Mesendoderm (in vitro differentiated cells): ENCODE data around the gene FBP2.
"Not testable (repeated sequence)": the region's sequence is repeated elsewhere in the genome, so short reads cannot be mapped to it uniquely, and the experiment has no call there.

Source experiments
- DNase-seq: peaks from one replicate; pipeline ENCODE4 v3.0.0; 2013
- H2AK5ac ChIP-seq: 2 replicates; pipeline ENCODE4 v1.6.1; 2013; ENCODE audit warnings: low read length, inconsistent platforms
- H2BK120ac ChIP-seq: 2 replicates; pipeline ENCODE4 v1.6.1; 2013; ENCODE audit warnings: low read depth, mild to moderate bottlenecking, low read length, moderate library complexity, mixed read lengths
- H2BK15ac ChIP-seq: replicated peaks from 2 replicates; pipeline ENCODE4 v1.6.1; 2013; ENCODE audit warnings: low read depth, mild to moderate bottlenecking, moderate library complexity
- H2BK5ac ChIP-seq: 2 replicates; pipeline ENCODE4 v1.6.1; 2013; ENCODE audit warnings: low read length, inconsistent platforms
- H3K18ac ChIP-seq: 2 replicates; pipeline ENCODE4 v1.6.1; 2013; ENCODE audit warnings: mild to moderate bottlenecking, low read length, mixed read lengths
- H3K23ac ChIP-seq: one replicate; pipeline ENCODE4 v1.6.1; 2013; ENCODE audit warnings: low read length
- H3K27ac ChIP-seq: 2 replicates; pipeline ENCODE4 v1.5.1; 2013; ENCODE audit warnings: low read depth, mild to moderate bottlenecking, inconsistent platforms, low read length, moderate library complexity
- H3K27me3 ChIP-seq: 2 replicates; pipeline ENCODE4 v1.6.1; 2013; ENCODE audit warnings: low read length, control low read depth, mild to moderate bottlenecking, inconsistent platforms; ENCODE audit not compliant: insufficient read depth, poor library complexity
- H3K36me3 ChIP-seq: 2 replicates; pipeline ENCODE4 v1.6.1; 2013; ENCODE audit warnings: low read length, inconsistent platforms; ENCODE audit not compliant: control insufficient read depth, insufficient read depth
- H3K4ac ChIP-seq: one replicate; pipeline ENCODE4 v1.6.1; 2013; ENCODE audit warnings: low read depth, mild to moderate bottlenecking, low read length, moderate library complexity
- H3K4me1 ChIP-seq: 2 replicates; pipeline ENCODE4 v1.6.1; 2013; ENCODE audit warnings: low read depth, low read length, inconsistent platforms; ENCODE audit not compliant: control insufficient read depth
- H3K4me2 ChIP-seq: 2 replicates; pipeline ENCODE4 v1.6.1; 2013; ENCODE audit warnings: low read length
- H3K4me3 ChIP-seq: 2 replicates; pipeline ENCODE4 v1.5.1; 2013; ENCODE audit warnings: mild to moderate bottlenecking, low read length
- H3K56ac ChIP-seq: one replicate; pipeline ENCODE4 v1.6.1; 2013; ENCODE audit warnings: low read length
- H3K79me1 ChIP-seq: 2 replicates; pipeline ENCODE4 v1.6.1; 2013; ENCODE audit warnings: low read length, inconsistent platforms
- H3K79me2 ChIP-seq: 2 replicates; pipeline ENCODE4 v1.6.1; 2013; ENCODE audit warnings: mild to moderate bottlenecking, low read length; ENCODE audit not compliant: control insufficient read depth, insufficient read depth
- H3K9ac ChIP-seq: 2 replicates; pipeline ENCODE4 v1.6.1; 2013; ENCODE audit warnings: low read length, inconsistent platforms
- H4K5ac ChIP-seq: one replicate; pipeline ENCODE4 v1.6.1; 2013; ENCODE audit warnings: low read length
- H4K8ac ChIP-seq: one replicate; pipeline ENCODE4 v1.6.1; 2013; ENCODE audit warnings: low read depth, mild to moderate bottlenecking, control low read depth, low read length, moderate library complexity
- WGBS: extraction: QIAGEN DNeasy Blood & Tissue Kit; methylation state at CpG from one replicate; pipeline ENCODE4 v1.1.7; 2013; ENCODE audit warnings: low lambda C conversion rate, missing lambda C conversion rate; ENCODE audit not compliant: insufficient coverage; ENCODE audit errors: extremely low coverage; 5-methylcytosine and 5-hydroxymethylcytosine counted together

FBP2 gene

DNA sequence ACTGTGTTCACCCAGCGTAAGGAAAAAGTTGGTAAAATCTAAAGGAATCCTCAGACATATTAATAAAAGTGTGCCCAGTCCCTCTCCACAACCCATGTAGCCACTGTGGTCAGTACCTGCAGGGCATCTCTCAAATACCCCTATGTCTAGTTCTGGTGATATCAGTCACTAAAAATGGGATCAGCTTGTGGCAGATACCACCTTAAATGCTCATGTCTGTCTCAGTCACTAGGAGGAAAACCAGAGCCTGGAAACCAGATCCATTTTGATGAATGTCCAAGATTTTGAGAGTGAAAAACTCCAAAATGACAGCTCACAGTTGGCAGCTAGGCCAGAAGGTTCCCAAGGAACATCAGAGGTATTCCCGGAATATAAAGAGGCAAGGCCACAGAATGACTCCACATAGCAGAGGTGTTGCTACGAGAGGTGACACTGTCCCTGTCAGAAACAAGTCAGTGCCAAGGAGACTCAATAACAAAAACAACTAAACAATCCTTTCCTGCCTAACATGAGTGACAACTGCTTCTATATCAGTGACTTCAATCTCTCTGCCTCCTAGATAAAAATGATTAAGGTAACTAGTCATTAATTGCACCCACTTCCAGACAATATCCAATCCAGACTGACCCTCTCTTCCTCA lies 25.3 kb downstream of the FBP2 start:
- no peak overlapping the region for H3K27ac ChIP-seq
- H3K79me1 ChIP-seq: no peaks in the 10 kb centered on the region
- no peak overlapping the region for H2BK5ac ChIP-seq
- H3K9ac ChIP-seq: no peak overlapping the region
- H2AK5ac ChIP-seq: no peak overlapping the region
- H3K4me1 ChIP-seq: no peaks in the 10 kb centered on the region
- H2BK15ac ChIP-seq: no peak overlapping the region
- H3K4ac ChIP-seq: no peak overlapping the region
- no CpG with 5 or more reads among the region's 3 CpGs for WGBS
- DNase-seq: no peak
- no peak overlapping the region for H3K23ac ChIP-seq
- H3K4me2 ChIP-seq: no peak overlapping the region
- H4K5ac ChIP-seq: no peak overlapping the region
- H4K8ac ChIP-seq: no peak overlapping the region
- H2BK120ac ChIP-seq: no peak overlapping the region
- no peaks in the 10 kb centered on the region for H3K27me3 ChIP-seq
- H3K18ac ChIP-seq: no peak overlapping the region
- no peak overlapping the region for H3K56ac ChIP-seq
- H3K4me3 ChIP-seq: no peak overlapping the region
- H3K79me2 ChIP-seq: no peaks in the 10 kb centered on the region
- H3K36me3 ChIP-seq: no peaks in the 10 kb centered on the region

DNA sequence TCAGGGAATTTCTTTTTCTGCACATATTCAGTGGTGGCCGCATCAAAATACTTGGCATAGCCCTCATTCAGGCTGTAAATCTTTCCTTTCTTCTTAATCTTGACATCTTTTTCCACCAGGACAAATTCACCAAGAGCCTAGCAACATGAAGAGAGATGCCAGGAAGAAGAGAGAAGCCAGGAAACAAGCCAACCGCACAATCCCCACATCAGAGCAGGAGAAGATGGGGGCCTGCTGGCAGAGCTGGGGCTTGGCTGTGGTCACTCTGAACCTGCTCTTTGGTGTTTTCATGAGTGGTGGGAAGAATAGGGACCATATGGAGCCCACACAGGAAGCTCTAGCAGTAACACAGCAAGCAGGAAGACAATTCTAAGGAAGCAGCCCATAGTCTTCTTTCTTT lies 26.4 kb downstream of the FBP2 start:
- no peak overlapping the region for H2BK5ac ChIP-seq
- H4K5ac ChIP-seq: no peak overlapping the region
- H3K18ac ChIP-seq: no peak overlapping the region
- H3K27ac ChIP-seq: no peak overlapping the region
- H2BK15ac ChIP-seq: no peak overlapping the region
- H3K79me1 ChIP-seq: no peaks in the 10 kb centered on the region
- no peak overlapping the region for H3K4me3 ChIP-seq
- H2AK5ac ChIP-seq: no peak overlapping the region
- no CpG with 5 or more reads among the region's 2 CpGs for WGBS
- H3K36me3 ChIP-seq: no peaks in the 10 kb centered on the region
- H3K9ac ChIP-seq: no peak overlapping the region
- H4K8ac ChIP-seq: no peak overlapping the region
- no peak overlapping the region for H3K4ac ChIP-seq
- no peaks in the 10 kb centered on the region for H3K4me1 ChIP-seq
- H2BK120ac ChIP-seq: no peak overlapping the region
- no peak overlapping the region for H3K56ac ChIP-seq
- no peak overlapping the region for H3K23ac ChIP-seq
- no peak overlapping the region for H3K4me2 ChIP-seq
- DNase-seq: no peak
- no peaks in the 10 kb centered on the region for H3K79me2 ChIP-seq
- H3K27me3 ChIP-seq: no peaks in the 10 kb centered on the region

DNA sequence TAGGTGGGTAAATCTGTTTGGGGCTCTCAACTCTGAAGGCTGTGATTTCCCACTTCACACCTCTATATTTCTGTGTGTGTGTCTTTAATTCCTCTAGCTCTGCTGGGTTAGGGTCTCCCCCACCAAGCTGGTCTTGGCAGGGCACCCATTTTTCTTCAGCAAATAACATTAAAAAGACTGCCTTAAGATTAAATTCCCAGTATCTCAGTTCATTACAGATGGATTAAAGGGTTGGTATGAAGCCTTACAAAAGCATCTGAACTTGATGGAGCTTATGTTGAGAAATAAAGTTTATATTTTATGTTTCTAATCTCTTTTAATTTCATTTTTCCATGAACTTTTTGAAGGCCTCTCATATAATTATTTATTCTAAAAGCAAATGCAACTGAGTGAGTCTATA lies 27.1 kb downstream of the FBP2 start:
- Histone ChIP-seq H2BK5ac (no peak overlapping the region), H3K79me2 (no peaks in the 10 kb centered on the region), H3K9ac (no peak overlapping the region), H3K4ac (no peak overlapping the region), H3K27me3 (no peaks in the 10 kb centered on the region), H3K4me1 (no peaks in the 10 kb centered on the region), H3K56ac (no peak overlapping the region), H3K4me3 (no peak overlapping the region), H3K23ac (no peak overlapping the region), H3K27ac (no peak overlapping the region), H3K36me3 (no peaks in the 10 kb centered on the region), H2BK120ac (no peak overlapping the region), H2BK15ac (no peak overlapping the region), H4K5ac (no peak overlapping the region), H4K8ac (no peak overlapping the region), H3K18ac (no peak overlapping the region), H3K4me2 (no peak overlapping the region), H2AK5ac (no peak overlapping the region), H3K79me1 (no peaks in the 10 kb centered on the region)
- DNase-seq: no peak

DNA sequence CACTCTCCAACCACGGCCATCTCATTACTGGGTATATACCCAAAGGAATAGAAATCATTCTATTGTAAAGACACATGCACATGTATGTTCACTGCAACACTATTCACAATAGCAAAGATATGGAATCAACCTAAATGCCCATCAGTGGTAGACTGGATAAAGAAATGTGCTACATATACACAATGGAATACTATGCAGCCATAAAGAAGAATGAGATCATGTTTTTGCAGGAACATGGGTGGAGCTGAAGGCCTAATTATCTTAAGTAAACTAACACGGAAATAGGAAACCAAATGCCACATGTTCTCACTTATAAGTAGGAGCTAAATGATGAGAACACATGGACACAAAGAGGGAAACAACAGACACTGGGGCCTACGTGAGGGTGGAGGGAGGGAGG lies 29.3 kb downstream of the FBP2 start:
- H3K4me1 ChIP-seq, H2BK5ac ChIP-seq, H2BK120ac ChIP-seq, H2AK5ac ChIP-seq, H3K36me3 ChIP-seq, H3K4ac ChIP-seq, H4K5ac ChIP-seq, H3K9ac ChIP-seq, H3K79me1 ChIP-seq, H3K79me2 ChIP-seq, DNase-seq, H3K4me2 ChIP-seq, H2BK15ac ChIP-seq, H3K56ac ChIP-seq, H3K23ac ChIP-seq, H4K8ac ChIP-seq, H3K18ac ChIP-seq, H3K27ac ChIP-seq, H3K27me3 ChIP-seq, H3K4me3 ChIP-seq: not testable (repeated sequence)
- WGBS: no CpG with 5 or more reads among the region's 3 CpGs

DNA sequence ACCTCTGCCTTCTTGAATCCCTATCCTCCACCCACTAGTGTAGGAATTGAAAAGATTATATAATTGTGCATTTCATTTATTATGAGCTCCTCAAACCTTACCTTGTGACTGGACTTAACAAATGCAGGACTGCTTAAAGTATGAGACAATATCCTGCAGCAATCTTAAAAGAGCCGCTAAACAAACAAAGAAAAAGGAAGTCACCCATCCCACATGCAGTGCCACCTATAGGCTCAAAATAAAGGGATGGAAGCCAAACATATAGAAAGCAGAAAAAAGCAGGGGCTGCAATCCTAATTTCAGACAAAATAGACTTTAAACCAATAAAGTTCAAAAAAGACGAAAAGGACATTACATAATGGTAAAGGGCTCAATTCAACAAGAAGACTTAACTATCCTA lies 30.1 kb downstream of the FBP2 start:
- H3K9ac ChIP-seq: no peak overlapping the region
- no peak for DNase-seq
- H2AK5ac ChIP-seq: no peak overlapping the region
- no peak overlapping the region for H3K56ac ChIP-seq
- H3K79me1 ChIP-seq: no peaks in the 10 kb centered on the region
- no peak overlapping the region for H3K4me3 ChIP-seq
- no peak overlapping the region for H4K5ac ChIP-seq
- no peak overlapping the region for H2BK120ac ChIP-seq
- no peak overlapping the region for H3K27ac ChIP-seq
- no peaks in the 10 kb centered on the region for H3K27me3 ChIP-seq
- no peak overlapping the region for H3K4me2 ChIP-seq
- no peaks in the 10 kb centered on the region for H3K4me1 ChIP-seq
- no peak overlapping the region for H4K8ac ChIP-seq
- H3K36me3 ChIP-seq: no peaks in the 10 kb centered on the region
- H3K4ac ChIP-seq: no peak overlapping the region
- no peak overlapping the region for H3K23ac ChIP-seq
- H2BK15ac ChIP-seq: no peak overlapping the region
- H3K79me2 ChIP-seq: no peaks in the 10 kb centered on the region
- no CpG with 5 or more reads among the region's 2 CpGs for WGBS
- H3K18ac ChIP-seq: no peak overlapping the region
- no peak overlapping the region for H2BK5ac ChIP-seq

DNA sequence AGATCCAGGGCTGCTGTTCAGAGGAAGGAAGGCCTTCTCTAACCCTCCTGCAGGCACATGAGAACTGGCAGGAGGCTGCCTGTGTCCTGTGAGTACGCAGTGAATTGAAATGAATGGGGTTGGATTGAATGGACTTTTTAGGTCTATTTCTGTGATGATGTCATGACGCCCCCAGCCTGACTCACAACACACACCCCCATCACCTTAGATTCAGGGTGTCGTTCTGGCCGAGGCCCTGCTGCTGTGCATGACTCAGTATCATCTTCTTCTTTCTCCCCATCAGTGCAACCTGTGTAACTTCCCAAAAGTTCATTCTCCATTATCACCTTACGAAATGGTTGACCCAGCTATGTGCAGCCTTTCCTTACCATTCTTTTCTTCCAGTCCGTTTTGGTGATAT lies 33.4 kb downstream of the FBP2 start:
- DNase-seq: no peak
- Histone ChIP-seq H3K4me2 (no peak overlapping the region), H4K8ac (no peak overlapping the region), H3K23ac (no peak overlapping the region), H2BK120ac (no peak overlapping the region), H4K5ac (no peak overlapping the region), H2BK15ac (no peak overlapping the region), H3K56ac (no peak overlapping the region), H3K18ac (no peak overlapping the region), H3K4ac (no peak overlapping the region), H3K27me3 (no peaks in the 10 kb centered on the region), H3K4me3 (no peak overlapping the region), H3K79me2 (no peaks in the 10 kb centered on the region), H3K4me1 (no peaks in the 10 kb centered on the region), H3K27ac (no peak overlapping the region), H2BK5ac (no peak overlapping the region), H3K36me3 (no peaks in the 10 kb centered on the region), H3K79me1 (no peaks in the 10 kb centered on the region), H2AK5ac (no peak overlapping the region), H3K9ac (no peak overlapping the region)
- WGBS: no CpG with 5 or more reads among the region's 6 CpGs
